Stimulated activated CD4-positive, alpha-beta T cell treated with anti-CD3 and anti-CD28 coated beads, Interleukin-4, amount 100 ng/mL, for 24 hours (primary cell): ENCODE results near the gene KDM4E.

Experiments used
- DNase-seq: peaks from one replicate; pipeline ENCODE4 v3.0.0-alpha.2; 2020

Gene KDM4E

GRCh38 chr11:95054356-95054755 is 29.3 kb downstream of the KDM4E start:
- no peak for DNase-seq

GRCh38 chr11:95055283-95055897 is 30.3 kb downstream of the KDM4E start:
- DNase-seq: no peak

- no peak for DNase-seq
Measured at GRCh38 chr11:95057959-95058358, 32.9 kb downstream of the KDM4E start.

- DNase-seq: no peak
Measured at GRCh38 chr11:95058621-95059020, 33.6 kb downstream of the KDM4E start.

- no peak for DNase-seq
Measured at GRCh38 chr11:95059046-95059445, 34.0 kb downstream of the KDM4E start.

- DNase-seq: no peak
Measured at GRCh38 chr11:95065336-95065735, 40.3 kb downstream of the KDM4E start.

GRCh38 chr11:95066716-95067038 is 41.6 kb downstream of the KDM4E start, which contains the start of gene SRSF8:
TSS of gene SRSF8 (plus strand) at chr11:95066919. CDS start at chr11:95067227, 308 bp downstream.
- DNase-seq: no peak

GRCh38 chr11:95067039-95067840 is 42.2 kb downstream of the KDM4E start:
- DNase-seq: peak; percentile 79

GRCh38 chr11:95067841-95068219 is 42.8 kb downstream of the KDM4E start:
- DNase-seq: no peak

GRCh38 chr11:95068549-95068948 is 43.5 kb downstream of the KDM4E start:
- peak; percentile 75 for DNase-seq

- no peak for DNase-seq
Measured at GRCh38 chr11:95070471-95070870, 45.4 kb downstream of the KDM4E start.

- DNase-seq: no peak
Measured at GRCh38 chr11:95072948-95073347, 47.9 kb downstream of the KDM4E start.

- no peak for DNase-seq
Measured at GRCh38 chr11:95074792-95075563, 49.9 kb downstream of the KDM4E start.

- no peak for DNase-seq
Measured at GRCh38 chr11:95076416-95076815, 51.4 kb downstream of the KDM4E start.

GRCh38 chr11:95076981-95077380 is 51.9 kb downstream of the KDM4E start:
- DNase-seq: no peak
